ENCODE data around the gene NEK7.

DNA sequence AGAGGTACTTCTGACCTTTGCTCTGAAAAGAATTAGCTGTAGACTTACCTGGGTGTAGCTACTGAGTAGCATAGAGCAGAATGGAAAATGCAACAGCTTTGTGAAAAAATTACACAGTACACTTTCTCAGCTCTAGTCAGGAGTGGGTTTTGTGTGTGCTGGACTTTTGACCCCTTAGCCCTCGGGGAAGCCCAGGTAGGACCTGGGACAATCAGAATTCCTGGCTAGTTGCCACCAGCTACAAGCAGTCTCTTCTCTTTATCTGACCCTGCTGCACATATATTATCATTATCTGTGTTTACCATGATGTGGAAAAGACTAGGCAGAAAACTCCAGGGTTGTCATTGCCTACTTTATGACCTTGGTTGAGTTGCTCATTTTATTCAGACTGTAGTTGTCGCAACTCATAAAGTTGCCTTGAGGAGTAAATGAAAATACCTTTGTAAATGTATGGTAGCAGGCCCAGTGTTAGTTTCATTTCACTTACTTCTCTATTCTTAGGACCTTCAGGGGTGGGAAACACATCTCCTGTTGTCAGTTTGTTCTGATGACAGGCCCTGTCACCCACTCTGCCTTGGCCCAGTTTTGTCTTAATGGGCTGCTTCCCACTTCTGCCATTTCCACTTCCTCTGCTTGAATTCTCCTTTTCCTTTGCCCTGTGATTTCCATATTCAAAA lies 5.4 kb downstream of the NEK7 start:
- TF ChIP-seq, protein P1, sequence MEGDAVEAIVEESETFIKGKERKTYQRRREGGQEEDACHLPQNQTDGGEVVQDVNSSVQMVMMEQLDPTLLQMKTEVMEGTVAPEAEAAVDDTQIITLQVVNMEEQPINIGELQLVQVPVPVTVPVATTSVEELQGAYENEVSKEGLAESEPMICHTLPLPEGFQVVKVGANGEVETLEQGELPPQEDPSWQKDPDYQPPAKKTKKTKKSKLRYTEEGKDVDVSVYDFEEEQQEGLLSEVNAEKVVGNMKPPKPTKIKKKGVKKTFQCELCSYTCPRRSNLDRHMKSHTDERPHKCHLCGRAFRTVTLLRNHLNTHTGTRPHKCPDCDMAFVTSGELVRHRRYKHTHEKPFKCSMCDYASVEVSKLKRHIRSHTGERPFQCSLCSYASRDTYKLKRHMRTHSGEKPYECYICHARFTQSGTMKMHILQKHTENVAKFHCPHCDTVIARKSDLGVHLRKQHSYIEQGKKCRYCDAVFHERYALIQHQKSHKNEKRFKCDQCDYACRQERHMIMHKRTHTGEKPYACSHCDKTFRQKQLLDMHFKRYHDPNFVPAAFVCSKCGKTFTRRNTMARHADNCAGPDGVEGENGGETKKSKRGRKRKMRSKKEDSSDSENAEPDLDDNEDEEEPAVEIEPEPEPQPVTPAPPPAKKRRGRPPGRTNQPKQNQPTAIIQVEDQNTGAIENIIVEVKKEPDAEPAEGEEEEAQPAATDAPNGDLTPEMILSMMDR (IDR thresholded peaks at IDR 0.05), result no peak
- TF ChIP-seq EZH2phosphoT487 (IDR thresholded peaks at IDR 0.05), result no peak
- no peak for TF ChIP-seq EZH2 (IDR thresholded peaks at IDR 0.05)
